Brain microvascular endothelial cell (primary cell): ENCODE results near the gene ARMC9.

Experiments used
- DNase-seq: peaks from one replicate; pipeline ENCODE4 v3.0.0-alpha.2; 2020
- H3K27ac ChIP-seq: fragments of 250-450 bp; sonication (Bioruptor Pico); 2 replicates; pipeline ENCODE4 v1.5.1; 2020; ENCODE audit warnings: mild to moderate bottlenecking, moderate library complexity
- H3K27me3 ChIP-seq: fragments of 250-450 bp; sonication (Bioruptor Pico); replicated peaks from 2 replicates; pipeline ENCODE4 v1.5.1; 2020; ENCODE audit warnings: mild to moderate bottlenecking
- H3K36me3 ChIP-seq: fragments of 250-450 bp; sonication (Bioruptor Pico); replicated peaks from 2 replicates; pipeline ENCODE4 v1.5.1; 2020; ENCODE audit warnings: mild to moderate bottlenecking
- H3K4me3 ChIP-seq: 2 replicates; pipeline ENCODE4 v1.5.1; 2011; ENCODE audit warnings: low read depth, mild to moderate bottlenecking, control low read depth, low read length, moderate library complexity
- CTCF ChIP-seq: IDR thresholded peaks from 2 replicates; pipeline ENCODE4 v1.5.1; 2011; ENCODE audit warnings: low read depth, mild to moderate bottlenecking, moderate library complexity, low read length, control low read depth, inconsistent platforms; ENCODE audit errors: missing control alignments
- in situ Hi-C: cut with HindIII; loops from 2 replicates; pipeline ENCODE4 v1.10.0; 2017; ENCODE audit warnings: low sequenced_read_pairs, low pct_ligation_motif_present

The ARMC9 gene

GRCh38 chr2:231161877-231162329, 36.5 kb upstream of the ARMC9 start:
- DNase-seq: peak; percentile 94

GRCh38 chr2:231163011-231163410, 35.4 kb upstream of the ARMC9 start:
- no peak for TF ChIP-seq CTCF
- Histone ChIP-seq H3K4me3 (no peak overlapping the region), H3K27ac (peak overlapping the region; percentile 93), H3K27me3 (no peaks in the 10 kb centered on the region), H3K36me3 (peaks cover 8% of the 10 kb centered on the region)
- DNase-seq: no peak
- in situ Hi-C loops: no loop called here

More at GRCh38 chr2:231161877-231162329, 36.5 kb upstream of the ARMC9 start:
- no peaks in the 10 kb centered on the region for H3K27me3 ChIP-seq
- H3K27ac ChIP-seq: peak overlapping the region; percentile 93
- no peak for TF ChIP-seq CTCF
- in situ Hi-C loops: no loop called here
- H3K36me3 ChIP-seq: peaks cover 5% of the 10 kb centered on the region
- H3K4me3 ChIP-seq: no peak overlapping the region

- Histone ChIP-seq H3K27me3 (no peaks in the 10 kb centered on the region), H3K36me3 (peaks cover 8% of the 10 kb centered on the region), H3K27ac (peak overlapping the region; percentile 93), H3K4me3 (no peak overlapping the region)
- TF ChIP-seq CTCF: no peak
- no peak for DNase-seq
- in situ Hi-C loops: no loop called here
Measured at GRCh38 chr2:231163414-231164095, 34.9 kb upstream of the ARMC9 start.

- no peak for TF ChIP-seq CTCF
- no peak overlapping the region for H3K4me3 ChIP-seq
- DNase-seq: peak; percentile 60
- in situ Hi-C loops: no loop called here
- H3K27ac ChIP-seq: peak overlapping the region; percentile 18
- peaks cover 18% of the 10 kb centered on the region for H3K36me3 ChIP-seq
- H3K27me3 ChIP-seq: no peaks in the 10 kb centered on the region
Measured at GRCh38 chr2:231167745-231168459, 30.5 kb upstream of the ARMC9 start.

GRCh38 chr2:231168460-231169139, 29.8 kb upstream of the ARMC9 start:
- no peak for TF ChIP-seq CTCF
- Histone ChIP-seq H3K27me3 (no peaks in the 10 kb centered on the region), H3K27ac (peak overlapping the region; percentile 34), H3K36me3 (peaks cover 18% of the 10 kb centered on the region), H3K4me3 (no peak overlapping the region)
- DNase-seq: no peak
- in situ Hi-C loops: no loop called here
